H9 (cell line): ENCODE results near the gene TECPR2. TPM values are rescaled to one million over a fixed set of nuclear protein-coding genes. Genes with fewer than 3 reads are reported as not detected.
A peak's percentile ranks its signal among the peaks of the same experiment; 100 is the strongest.

ENCODE experiments used
- DNase-seq: peaks from one replicate; pipeline ENCODE4 v3.0.0-alpha.2; 2017
- H2AFZ ChIP-seq: one replicate; pipeline ENCODE4 v1.6.1; 2013; ENCODE audit warnings: mild to moderate bottlenecking, low read length, control low read depth, moderate library complexity
- H2AK5ac ChIP-seq: 2 replicates; pipeline ENCODE4 v1.6.1; 2013; ENCODE audit warnings: low read length, control low read depth, mixed read lengths; ENCODE audit not compliant: insufficient read length
- H2BK120ac ChIP-seq: one replicate; pipeline ENCODE4 v1.6.1; 2013; ENCODE audit warnings: low read depth, mild to moderate bottlenecking, low read length, control low read depth, inconsistent platforms; ENCODE audit not compliant: poor library complexity, severe bottlenecking
- H2BK12ac ChIP-seq: 2 replicates; pipeline ENCODE4 v1.6.1; 2013; ENCODE audit warnings: low read length, control low read depth, mixed read lengths, low read depth; ENCODE audit not compliant: insufficient read length
- H2BK15ac ChIP-seq: 2 replicates; pipeline ENCODE4 v1.6.1; 2013; ENCODE audit warnings: low read depth, low read length, control low read depth
- H2BK20ac ChIP-seq: one replicate; pipeline ENCODE4 v1.6.1; 2013; ENCODE audit warnings: low read depth, mild to moderate bottlenecking, low read length, control low read depth, inconsistent platforms; ENCODE audit not compliant: poor library complexity, severe bottlenecking
- H2BK5ac ChIP-seq: 2 replicates; pipeline ENCODE4 v1.6.1; 2013; ENCODE audit warnings: low read length, control low read depth, mixed read lengths; ENCODE audit not compliant: insufficient read length
- H3K14ac ChIP-seq: 2 replicates; pipeline ENCODE4 v1.6.1; 2013; ENCODE audit warnings: low read length, control low read depth; ENCODE audit not compliant: insufficient read depth
- H3K18ac ChIP-seq: 2 replicates; pipeline ENCODE4 v1.6.1; 2013; ENCODE audit warnings: low read depth, mild to moderate bottlenecking, mixed read lengths, low read length, control low read depth; ENCODE audit not compliant: insufficient read length
- H3K23ac ChIP-seq: 2 replicates; pipeline ENCODE4 v1.6.1; 2013; ENCODE audit warnings: low read length, control low read depth, mixed read lengths, low read depth; ENCODE audit not compliant: insufficient read length
- H3K23me2 ChIP-seq: 2 replicates; pipeline ENCODE4 v1.6.1; 2013; ENCODE audit warnings: low read depth, mild to moderate bottlenecking, mixed read lengths, low read length, control low read depth; ENCODE audit not compliant: insufficient read length, poor library complexity, severe bottlenecking
- H3K27ac ChIP-seq: 2 replicates; pipeline ENCODE4 v1.5.1; 2013; ENCODE audit warnings: low read length, control low read depth, mixed read lengths, low read depth; ENCODE audit not compliant: insufficient read length
- H3K27me3 ChIP-seq: 2 replicates; pipeline ENCODE4 v1.6.1; 2013; ENCODE audit warnings: low read length, control low read depth, inconsistent platforms; ENCODE audit not compliant: insufficient read depth
- H3K4ac ChIP-seq: 2 replicates; pipeline ENCODE4 v1.6.1; 2013; ENCODE audit warnings: low read depth, mild to moderate bottlenecking, control low read depth, inconsistent platforms, low read length, moderate library complexity
- H3K4me1 ChIP-seq: 2 replicates; pipeline ENCODE4 v1.6.1; 2013; ENCODE audit warnings: low read length, control low read depth, inconsistent platforms; ENCODE audit not compliant: insufficient read depth
- H3K4me2 ChIP-seq: 2 replicates; pipeline ENCODE4 v1.6.1; 2013; ENCODE audit warnings: low read length, control low read depth, mixed read lengths; ENCODE audit not compliant: insufficient read length, insufficient read depth
- H3K56ac ChIP-seq: 2 replicates; pipeline ENCODE4 v1.6.1; 2013; ENCODE audit warnings: low read depth, mild to moderate bottlenecking, mixed read lengths, low read length, control low read depth; ENCODE audit not compliant: insufficient read length
- H3K79me1 ChIP-seq: 2 replicates; pipeline ENCODE4 v1.6.1; 2013; ENCODE audit warnings: low read depth, mild to moderate bottlenecking, moderate library complexity, low read length, control low read depth, inconsistent platforms; ENCODE audit not compliant: insufficient read depth, poor library complexity, severe bottlenecking
- H3K79me2 ChIP-seq: 2 replicates; pipeline ENCODE4 v1.6.1; 2013; ENCODE audit warnings: low read length, control low read depth, inconsistent platforms; ENCODE audit not compliant: insufficient read depth
- H3K9ac ChIP-seq: 2 replicates; pipeline ENCODE4 v1.6.1; 2013; ENCODE audit warnings: low read length, control low read depth, mixed read lengths; ENCODE audit not compliant: insufficient read length; ENCODE audit errors: extremely low read depth
- H3K9me3 ChIP-seq: one replicate; pipeline ENCODE4 v1.6.1; 2013; ENCODE audit warnings: low read depth, low read length, inconsistent platforms; ENCODE audit not compliant: control insufficient read depth
- H3T11ph ChIP-seq: one replicate; pipeline ENCODE4 v1.6.1; 2013; ENCODE audit warnings: mild to moderate bottlenecking, low read length, control low read depth, inconsistent platforms
- H4K20me1 ChIP-seq: one replicate; pipeline ENCODE4 v1.6.1; 2013; ENCODE audit not compliant: control insufficient read depth, insufficient read length, insufficient read depth
- H4K5ac ChIP-seq: 2 replicates; pipeline ENCODE4 v1.6.1; 2013; ENCODE audit warnings: low read depth, mild to moderate bottlenecking, mixed read lengths, low read length, control low read depth; ENCODE audit not compliant: insufficient read length
- H4K8ac ChIP-seq: replicated peaks from 2 replicates; pipeline ENCODE4 v1.6.1; 2013; ENCODE audit warnings: low read length, control low read depth, mixed read lengths, low read depth; ENCODE audit not compliant: insufficient read length
- H4K91ac ChIP-seq: 2 replicates; pipeline ENCODE4 v1.6.1; 2013; ENCODE audit warnings: low read depth, mild to moderate bottlenecking, moderate library complexity, mixed read lengths, low read length, control low read depth; ENCODE audit not compliant: insufficient read length
- H3K27ac Mint-ChIP-seq, 3 experiments: 2 replicates in 2 of 3; 3 replicates in 1 of 3; pipeline ENCODE4 v1.8.0; 2020 to 2021; ENCODE audit warnings: mixed read lengths in 3 of 3, mild to moderate bottlenecking in 1 of 3, moderate library complexity in 1 of 3
- H3K27me3 Mint-ChIP-seq: 2 replicates; pipeline ENCODE4 v1.8.0; 2021; ENCODE audit warnings: low read depth, mild to moderate bottlenecking, moderate library complexity, mixed read lengths
- H3K36me3 Mint-ChIP-seq, 3 experiments: 2 replicates in 2 of 3; 3 replicates in 1 of 3; pipeline ENCODE4 v1.8.0; 2020 to 2021; ENCODE audit warnings: low read depth in 3 of 3, mixed read lengths in 3 of 3; ENCODE audit not compliant: insufficient read depth in 1 of 3
- H3K4me1 Mint-ChIP-seq, 2 experiments: 2 replicates each; pipeline ENCODE4 v1.8.0; 2020; ENCODE audit warnings: mixed read lengths in 2 of 2
- H3K4me3 Mint-ChIP-seq, 2 experiments: 2 replicates in 1 of 2; 3 replicates in 1 of 2; pipeline ENCODE4 v1.8.0; 2020 to 2021; ENCODE audit warnings: mild to moderate bottlenecking in 2 of 2, mixed read lengths in 2 of 2, moderate library complexity in 1 of 2
- H3K9me3 Mint-ChIP-seq, 2 experiments: 2 replicates in 1 of 2; 3 replicates in 1 of 2; pipeline ENCODE4 v1.8.0; 2020; ENCODE audit warnings: mild to moderate bottlenecking in 2 of 2, mixed read lengths in 2 of 2, moderate library complexity in 1 of 2
- CTCF ChIP-seq: fragments of 200-600 bp; sonication (generic); conservative IDR thresholded peaks from 3 replicates; pipeline ENCODE4 v1.8.0; 2021; ENCODE audit warnings: antibody characterized with exemption, mild to moderate bottlenecking
- WGBS: extraction: QIAGEN DNeasy Blood & Tissue Kit; methylation state at CpG from one replicate; pipeline ENCODE4 v1.1.7; 2013; ENCODE audit warnings: missing lambda C conversion rate, low lambda C conversion rate, mixed read lengths; ENCODE audit not compliant: insufficient read length; ENCODE audit errors: extremely low coverage; 5-methylcytosine and 5-hydroxymethylcytosine counted together
- total RNA-seq: library from RNA; stranded (reverse); gene quantifications from 2 replicates; pipeline ENCODE4 v1.2.1, GENCODE V29; 2021

TECPR2 gene
- total RNA-seq, 1 experiment from 2014 or later = 15.4 TPM

DNA sequence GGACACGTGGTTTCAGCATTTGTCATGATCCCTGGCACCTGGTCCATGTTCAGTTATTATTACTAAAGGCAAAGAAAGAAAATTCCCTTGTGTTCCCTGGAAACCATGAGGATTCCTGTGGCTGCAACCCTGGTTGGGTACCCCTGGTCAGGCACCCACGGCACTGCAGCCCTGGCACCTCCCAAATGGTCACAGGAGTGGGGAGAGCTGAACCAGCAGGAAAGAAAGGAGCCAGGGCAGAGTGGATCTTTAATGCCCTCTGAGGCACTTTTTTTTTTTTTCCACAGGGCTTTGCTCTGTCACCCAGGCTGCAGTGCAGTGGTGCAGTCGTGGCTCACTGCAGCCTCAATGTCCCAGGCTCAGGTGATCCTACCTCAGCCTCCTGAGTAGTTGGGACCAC is 17.5 kb upstream of the TECPR2 start:
- no peaks in the 10 kb centered on the region for H3K9me3 ChIP-seq
- H3K4me1 ChIP-seq = no peaks in the 10 kb centered on the region
- H3K4ac ChIP-seq = no peak overlapping the region
- H3K79me1 ChIP-seq = no peaks in the 10 kb centered on the region
- H3K9ac ChIP-seq = no peak overlapping the region
- H3K27me3 ChIP-seq = no peaks in the 10 kb centered on the region
- H3K27ac Mint-ChIP-seq = peak overlapping the region in 1 of 3 experiments; percentile 73; a peak in 1 of 7 replicates
- no peaks in the 10 kb centered on the region for H3K9me3 Mint-ChIP-seq
- H3K27ac ChIP-seq = no peak overlapping the region
- H2BK5ac ChIP-seq = no peak overlapping the region
- H2AK5ac ChIP-seq = no peak overlapping the region
- TF ChIP-seq CTCF = no peak
- H3K4me3 Mint-ChIP-seq = no peak overlapping the region
- H4K8ac ChIP-seq = no peak overlapping the region
- H3K18ac ChIP-seq = no peak overlapping the region
- no peak overlapping the region for H3K23ac ChIP-seq
- H2BK12ac ChIP-seq = no peak overlapping the region
- H3K23me2 ChIP-seq = no peaks in the 10 kb centered on the region
- H4K20me1 ChIP-seq = no peaks in the 10 kb centered on the region
- H2BK15ac ChIP-seq = no peak overlapping the region
- no peak overlapping the region for H4K5ac ChIP-seq
- no peak overlapping the region for H4K91ac ChIP-seq
- H2AFZ ChIP-seq = no peak overlapping the region
- H3K56ac ChIP-seq = no peak overlapping the region
- H3K27me3 Mint-ChIP-seq = no peaks in the 10 kb centered on the region
- H3K14ac ChIP-seq = no peak overlapping the region
- H3K4me1 Mint-ChIP-seq = no peaks in the 10 kb centered on the region
- no peak overlapping the region for H3T11ph ChIP-seq
- H3K79me2 ChIP-seq = no peaks in the 10 kb centered on the region
- H3K36me3 Mint-ChIP-seq = peaks cover 18 to 63% (median 41%) of the 10 kb centered on the region in 3 experiments; a peak in 6 of 7 replicates
- no peak overlapping the region for H3K4me2 ChIP-seq
- H2BK120ac ChIP-seq = no peak overlapping the region
- DNase-seq = no peak
- H2BK20ac ChIP-seq = no peak overlapping the region
- WGBS = no CpG with 5 or more reads among the region's 3 CpGs
